IMR-90 (cell line): ENCODE results near the gene PRR5L. TPM values are rescaled to one million over a fixed set of nuclear protein-coding genes. Genes with fewer than 3 reads are reported as not detected.

Experiments
- ATAC-seq: fragments of 200-7000 bp; cut with Tn5 transposase; 2 replicates; pipeline ENCODE4 v1.9.1; 2020; ENCODE audit warnings: low read depth, mild to moderate bottlenecking, moderate library complexity
- BruUV-seq: library from RNA; stranded (reverse); fragments of 400-500 nt; replicated peaks from 2 replicates; lab custom pipeline; 2021; lab: Mats Ljungman, UMichigan
- CTCF ChIA-PET: fragments of 300-600 bp; formaldehyde crosslinking; extraction: SDS; loops from one replicate; lab custom pipeline; 2021; ENCODE audit warnings: antibody characterized with exemption; lab: Yijun Ruan, JAX
- POLR2A ChIA-PET: fragments of 300-600 bp; sonication (Branson Sonifier 250); formaldehyde crosslinking; loops from one replicate; lab custom pipeline; 2022; ENCODE audit warnings: antibody characterized with exemption; ENCODE audit not compliant: unreplicated experiment; lab: Charles Lee
- DNase-seq: peaks from one replicate; pipeline ENCODE4 v3.0.0; 2013
- H2AFZ ChIP-seq: replicated peaks from 2 replicates; pipeline ENCODE3; 2013; ENCODE audit warnings: low read length, mild to moderate bottlenecking; ENCODE audit not compliant: poor library complexity
- H2AK5ac ChIP-seq: 2 replicates; pipeline ENCODE4 v1.6.1; 2013; ENCODE audit warnings: low read depth, low read length, inconsistent platforms
- H2AK9ac ChIP-seq: replicated peaks from 2 replicates; pipeline ENCODE3; 2013; ENCODE audit warnings: mild to moderate bottlenecking, low read depth, low read length, moderate library complexity; ENCODE audit not compliant: poor library complexity
- H2BK120ac ChIP-seq: 2 replicates; pipeline ENCODE4 v1.6.1; 2013; ENCODE audit warnings: low read depth, low read length, inconsistent platforms
- H2BK15ac ChIP-seq: 3 replicates; pipeline ENCODE4 v1.6.1; 2013; ENCODE audit warnings: low read depth, low read length, inconsistent platforms
- H2BK20ac ChIP-seq: 2 replicates; pipeline ENCODE4 v1.6.1; 2013; ENCODE audit warnings: low read depth, mild to moderate bottlenecking, inconsistent platforms, low read length, moderate library complexity
- H2BK5ac ChIP-seq: 2 replicates; pipeline ENCODE4 v1.6.1; 2013; ENCODE audit warnings: mild to moderate bottlenecking, low read depth, low read length, inconsistent platforms; ENCODE audit not compliant: poor library complexity, severe bottlenecking
- H3K14ac ChIP-seq: replicated peaks from 2 replicates; pipeline ENCODE4 v1.6.1; 2013; ENCODE audit warnings: low read depth, low read length, inconsistent platforms
- H3K18ac ChIP-seq: 2 replicates; pipeline ENCODE4 v1.6.1; 2013; ENCODE audit warnings: low read depth, low read length, control low read depth
- H3K23ac ChIP-seq: 2 replicates; pipeline ENCODE4 v1.6.1; 2013; ENCODE audit warnings: low read depth, low read length, inconsistent platforms
- H3K27ac ChIP-seq: 2 replicates; pipeline ENCODE4 v1.5.1; 2013; ENCODE audit warnings: mild to moderate bottlenecking, control low read depth, low read length; ENCODE audit not compliant: insufficient read depth
- H3K27me3 ChIP-seq: 2 replicates; pipeline ENCODE4 v1.6.1; 2013; ENCODE audit warnings: low read length; ENCODE audit not compliant: control insufficient read depth, insufficient read depth
- H3K36me3 ChIP-seq: 2 replicates; pipeline ENCODE4 v1.6.1; 2013; ENCODE audit warnings: low read length, mixed read lengths; ENCODE audit not compliant: control insufficient read depth, insufficient read depth
- H3K4ac ChIP-seq: 2 replicates; pipeline ENCODE4 v1.6.1; 2013; ENCODE audit warnings: low read depth, low read length, inconsistent platforms
- H3K4me1 ChIP-seq: 2 replicates; pipeline ENCODE4 v1.6.1; 2013; ENCODE audit warnings: low read length, mixed read lengths; ENCODE audit not compliant: control insufficient read depth, insufficient read depth
- H3K4me2 ChIP-seq: 2 replicates; pipeline ENCODE4 v1.6.1; 2013; ENCODE audit warnings: low read depth, mild to moderate bottlenecking, control low read depth, low read length, moderate library complexity
- H3K4me3 ChIP-seq: 2 replicates; pipeline ENCODE4 v1.5.1; 2013; ENCODE audit warnings: low read depth, mild to moderate bottlenecking, control low read depth, low read length, moderate library complexity; ENCODE audit not compliant: insufficient read depth
- H3K56ac ChIP-seq: 2 replicates; pipeline ENCODE4 v1.6.1; 2013; ENCODE audit warnings: low read length, inconsistent platforms; ENCODE audit not compliant: insufficient read depth; ENCODE audit errors: extremely low read depth
- H3K79me1 ChIP-seq, 2 experiments: 2 replicates each; pipeline ENCODE4 v1.6.1; 2013; ENCODE audit warnings: low read length in 2 of 2, inconsistent platforms in 1 of 2, low read depth in 1 of 2
- H3K9ac ChIP-seq: 2 replicates; pipeline ENCODE4 v1.6.1; 2013; ENCODE audit warnings: low read depth, low read length, control low read depth
- H3K9me1 ChIP-seq: 2 replicates; pipeline ENCODE4 v1.6.1; 2013; ENCODE audit warnings: low read length, inconsistent platforms; ENCODE audit not compliant: insufficient read depth
- H3K9me3 ChIP-seq: 2 replicates; pipeline ENCODE4 v1.6.1; 2013; ENCODE audit warnings: low read length; ENCODE audit not compliant: control insufficient read depth, insufficient read depth
- H4K20me1 ChIP-seq: 2 replicates; pipeline ENCODE4 v1.6.1; 2013; ENCODE audit warnings: low read length, inconsistent platforms; ENCODE audit not compliant: insufficient read depth
- H4K5ac ChIP-seq: 2 replicates; pipeline ENCODE4 v1.6.1; 2013; ENCODE audit warnings: mild to moderate bottlenecking, low read depth, low read length, control low read depth
- H4K8ac ChIP-seq, 2 experiments: 2 replicates each; pipeline ENCODE4 v1.6.1; 2013; ENCODE audit warnings: low read depth in 2 of 2, low read length in 2 of 2, control low read depth in 1 of 2, inconsistent platforms in 1 of 2
- H4K91ac ChIP-seq: 2 replicates; pipeline ENCODE4 v1.6.1; 2013; ENCODE audit warnings: low read depth, low read length, inconsistent platforms; ENCODE audit not compliant: insufficient read depth
- BHLHE40 ChIP-seq: fragments of 150-350 bp; IDR thresholded peaks from 2 replicates; pipeline ENCODE4 v1.6.1; 2016; ENCODE audit warnings: mild to moderate bottlenecking, low read depth, low read length
- CEBPB ChIP-seq: IDR thresholded peaks from 2 replicates; pipeline ENCODE4 v1.6.1; 2012; ENCODE audit warnings: low read depth, low read length, improper control_type of control experiment
- CTCF ChIP-seq: conservative IDR thresholded peaks from 2 replicates; pipeline ENCODE4 v1.5.1; 2012; ENCODE audit warnings: mild to moderate bottlenecking, low read depth, low read length, improper control_type of control experiment
- ELK1 ChIP-seq: fragments of 150-350 bp; IDR thresholded peaks from 2 replicates; pipeline ENCODE4 v1.6.1; 2016; ENCODE audit warnings: low read depth, mild to moderate bottlenecking, low read length, moderate library complexity, borderline replicate concordance
- FOS ChIP-seq: fragments of 150-350 bp; IDR thresholded peaks from 2 replicates; pipeline ENCODE4 v1.6.1; 2016; ENCODE audit warnings: low read depth, low read length
- MAFK ChIP-seq: IDR thresholded peaks from 2 replicates; pipeline ENCODE4 v1.6.1; 2012; ENCODE audit warnings: low read depth, low read length, improper control_type of control experiment
- MAZ ChIP-seq: IDR thresholded peaks from 2 replicates; pipeline ENCODE4 v1.6.1; 2012; ENCODE audit warnings: low read depth, mild to moderate bottlenecking, low read length, improper control_type of control experiment, moderate library complexity, borderline replicate concordance
- NFE2L2 ChIP-seq: fragments of 150-350 bp; IDR thresholded peaks from 2 replicates; pipeline ENCODE4 v1.6.1; 2016; ENCODE audit warnings: low read depth, mild to moderate bottlenecking, low read length
- POLR2A ChIP-seq: IDR thresholded peaks from 2 replicates; pipeline ENCODE4 v1.6.1; 2012; ENCODE audit warnings: mild to moderate bottlenecking, low read depth, low read length
- RAD21 ChIP-seq: IDR thresholded peaks from 2 replicates; pipeline ENCODE4 v1.6.1; 2012; ENCODE audit warnings: low read length, improper control_type of control experiment
- RCOR1 ChIP-seq: IDR thresholded peaks from 2 replicates; pipeline ENCODE4 v1.6.1; 2012; ENCODE audit warnings: mild to moderate bottlenecking, low read length, improper control_type of control experiment; ENCODE audit not compliant: insufficient replicate concordance
- RFX5 ChIP-seq: IDR thresholded peaks from 2 replicates; pipeline ENCODE4 v1.8.0; 2012; ENCODE audit warnings: low read depth, mild to moderate bottlenecking, low read length, moderate library complexity
- SMC3 ChIP-seq: fragments of 150-350 bp; IDR thresholded peaks from 2 replicates; pipeline ENCODE4 v1.6.1; 2016; ENCODE audit warnings: low read depth, mild to moderate bottlenecking, antibody characterized with exemption, low read length, moderate library complexity
- USF2 ChIP-seq: fragments of 150-350 bp; IDR thresholded peaks from 2 replicates; pipeline ENCODE4 v1.6.1; 2017; ENCODE audit warnings: mild to moderate bottlenecking, antibody characterized with exemption, low read length, low read depth
- WGBS, 2 experiments: methylation state at CpG; one replicate each; pipeline versions ENCODE4 v1.1.5 to v1.1.7; 2013; ENCODE audit warnings: missing lambda C conversion rate in 2 of 2; ENCODE audit not compliant: insufficient read length in 1 of 2; ENCODE audit errors: extremely low coverage in 2 of 2; 5-methylcytosine and 5-hydroxymethylcytosine counted together
- dilution Hi-C: fragments of 300-500 bp; cut with HindIII; formaldehyde crosslinking; loops from one replicate; pipeline ENCODE4 v1.14.3; 2018; ENCODE audit warnings: low sequenced_read_pairs; ENCODE audit not compliant: unreplicated experiment
- in situ Hi-C: fragments of 300-500 bp; cut with MboI; formaldehyde crosslinking; loops from 3 replicates; pipeline ENCODE4 v1.14.3; 2019; ENCODE audit warnings: low sequenced_read_pairs, inconsistent platforms, mixed read lengths
- intact Hi-C: fragments of 100-400 bp; cut with micrococcal nuclease; formaldehyde crosslinking; loops from 2 replicates; pipeline ENCODE4 v1.10.0; 2022
- polyA plus RNA-seq, 3 experiments: library from polyadenylated mRNA; depleted of rRNA; stranded (reverse); fragments of >200 nt; gene quantifications; 2 replicates each; pipeline ENCODE4 v1.2.3, GENCODE V29; 2012; ENCODE audit warnings: low replicate concordance in 1 of 3
- total RNA-seq: library from RNA; depleted of rRNA; stranded (reverse); fragments of >200 nt; gene quantifications from 2 replicates; pipeline ENCODE4 v1.2.3, GENCODE V29; 2012

The PRR5L gene
- total and polyA plus RNA-seq, 2 of the 4 experiments (the other 2 are of a cell fraction) = 2.9 to 3.6 TPM

DNA sequence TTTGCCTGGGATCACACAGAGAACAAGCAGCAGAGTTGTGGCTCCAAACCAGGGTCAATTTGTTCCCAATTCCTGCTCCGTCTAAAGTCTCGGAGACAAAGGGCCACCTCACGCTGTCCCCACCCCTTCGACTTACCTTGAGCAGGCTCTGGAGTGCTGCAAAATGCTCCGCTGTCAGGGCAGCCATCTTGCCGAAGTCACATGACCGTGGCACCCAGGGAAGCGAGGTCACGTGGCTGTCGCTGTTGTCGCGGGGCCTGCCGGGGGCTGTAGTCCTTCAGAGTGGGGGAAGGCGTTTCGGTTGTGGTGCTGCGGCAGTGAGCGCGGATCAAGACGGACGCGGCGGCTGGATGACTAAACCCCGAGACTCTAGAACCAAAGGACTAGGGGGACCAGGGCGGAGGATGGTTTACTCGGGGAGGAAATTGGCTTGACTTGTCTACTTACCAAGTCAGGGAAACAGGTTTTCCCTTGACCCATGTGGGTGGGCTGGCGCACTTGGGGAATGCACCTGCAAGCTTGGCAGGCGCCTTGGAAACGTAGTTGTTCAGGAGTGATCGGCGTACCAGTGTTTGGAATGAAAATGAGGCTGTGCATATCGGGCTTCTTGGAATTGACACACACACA, 6.7 kb upstream of the PRR5L start, which contains the start of gene COMMD9:
Gene COMMD9 (minus strand): TSS at position 199 of the 627 bp plus-strand sequence. CDS start 12 bp downstream, at position 187.
- BruUV-seq = no TSS peak
- in situ Hi-C loops (no loop called here), dilution Hi-C loops (no loop called here), intact Hi-C loops (no loop called here)
- H3K9me3 ChIP-seq = no peaks in the 10 kb centered on the region
- H2AK5ac ChIP-seq = no peak within 1 kb of the TSS
- 0% methylated on average over 18 of the region's 31 CpGs; no CpG with 5 or more reads in 1 of the 2 experiments for WGBS, 2 experiments
- POLR2A ChIA-PET = interaction anchor here (0.6 to 1.0 kb wide), 2 partner anchors 8 to 174 kb away, joined by 4 to 6 read pairs; no protein-coding TSS in a partner anchor
- peak within 1 kb of the TSS; percentile 82 to 99 for H4K8ac ChIP-seq
- H3K4ac ChIP-seq = peak within 1 kb of the TSS; percentile 83
- H2AK9ac ChIP-seq = peak within 1 kb of the TSS; percentile 80
- no peaks in the 10 kb centered on the region for H4K20me1 ChIP-seq
- no peak within 1 kb of the TSS for H2BK20ac ChIP-seq
- H3K9ac ChIP-seq = peak within 1 kb of the TSS; percentile 88
- peak within 1 kb of the TSS; percentile 40; the same call in 1 of the 2 replicates for H2BK120ac ChIP-seq
- H2BK15ac ChIP-seq = no peak within 1 kb of the TSS
- ATAC-seq (peak; percentile 94), DNase-seq (peak; percentile 93)
- peak within 1 kb of the TSS; percentile 71 for H3K56ac ChIP-seq
- peak within 1 kb of the TSS; percentile 78; the same call in 1 of the 2 replicates for H4K91ac ChIP-seq
- peak within 1 kb of the TSS; percentile 95 for H4K5ac ChIP-seq
- H3K18ac ChIP-seq = no peak within 1 kb of the TSS; the same call in 1 of the 2 replicates
- peak within 1 kb of the TSS; percentile 54 for H3K27ac ChIP-seq
- H2BK5ac ChIP-seq = no peak within 1 kb of the TSS
- H3K36me3 ChIP-seq = no peaks in the 10 kb centered on the region
- H3K4me1 ChIP-seq = no peaks in the 10 kb centered on the region
- peak within 1 kb of the TSS; percentile 95 for H2AFZ ChIP-seq
- H3K4me3 ChIP-seq = peak within 1 kb of the TSS; percentile 89
- no peaks in the 10 kb centered on the region for H3K9me1 ChIP-seq
- H3K27me3 ChIP-seq = no peaks in the 10 kb centered on the region
- peaks cover 7 to 17% of the 10 kb centered on the region in 2 experiments for H3K79me1 ChIP-seq
- peak within 1 kb of the TSS; percentile 72; the same call in 1 of the 2 replicates for H3K23ac ChIP-seq
- CTCF ChIA-PET = interaction anchor here (0.6 kb wide), 3 partner anchors 190 to 900 kb away, joined by 3 read pairs; no protein-coding TSS in a partner anchor
- peak within 1 kb of the TSS; percentile 84 for H3K14ac ChIP-seq
- H3K4me2 ChIP-seq = peak within 1 kb of the TSS; percentile 98
- TF ChIP-seq RCOR1 (peak; percentile 31), POLR2A (peak; percentile 65; the same call in 1 of the 2 replicates), CTCF (no peak), ELK1 (no peak), FOS (peak; percentile 96), BHLHE40 (peak; percentile 66), RAD21 (no peak), NFE2L2 (no peak), RFX5 (no peak), USF2 (peak; percentile 100), SMC3 (no peak), MAZ (no peak), CEBPB (no peak), MAFK (no peak)
